Renal pelvis (tissue), 4 donors: ENCODE data around the gene ADARB2. TPM values are rescaled to one million over a fixed set of nuclear protein-coding genes. Genes with fewer than 3 reads are reported as not detected.
"Not testable (repeated sequence)": the region's sequence is repeated elsewhere in the genome, so short reads cannot be mapped to it uniquely, and the experiment has no call there.

Source experiments
- DNase-seq: peaks from one replicate; pipeline ENCODE4 v3.0.0-alpha.2; 2013
- polyA plus RNA-seq, 3 donors: library from polyadenylated mRNA; unstranded; fragments of 120-200 nt; gene quantifications; one replicate each; pipeline ENCODE4 v1.2.1, GENCODE V29; 2013; ENCODE audit not compliant: insufficient read length in 3 of 3

The ADARB2 gene
- polyA plus RNA-seq, 3 donors: 0.62 to 3.0 (median 1.1) TPM

DNA sequence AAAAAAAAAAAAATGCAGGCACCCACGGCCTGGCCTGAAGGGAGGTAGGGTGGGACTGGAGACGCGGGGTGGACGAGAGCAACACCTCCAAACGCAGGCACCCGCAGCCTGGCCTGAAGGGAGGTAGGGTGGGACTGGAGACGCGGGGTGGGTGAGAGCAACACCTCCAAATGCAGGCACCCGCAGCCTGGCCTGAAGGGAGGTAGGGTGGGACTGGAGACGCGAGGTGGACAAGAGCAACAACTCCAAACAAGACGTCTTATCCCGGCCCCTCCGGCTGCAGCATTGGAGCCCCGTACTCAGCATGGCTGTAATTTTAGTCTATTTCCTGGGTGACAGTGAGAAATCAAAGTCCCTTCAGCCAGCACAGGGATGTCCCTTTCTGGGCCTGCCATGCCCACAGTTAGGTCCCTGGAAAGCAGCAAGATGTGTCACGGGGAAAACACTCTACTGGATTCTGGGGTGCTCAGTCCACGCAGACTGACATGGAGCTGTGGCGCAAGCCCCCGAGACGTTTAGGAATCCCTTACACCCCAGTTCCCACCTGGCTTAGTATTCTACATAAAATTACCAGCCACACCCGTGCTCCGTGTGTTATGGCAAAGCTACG is 561.3 kb downstream of the ADARB2 start:
- DNase-seq: no peak

- DNase-seq: no peak
Observed at GRCh38 chr10:1174022-1174421, 563.3 kb downstream of the ADARB2 start.

DNA sequence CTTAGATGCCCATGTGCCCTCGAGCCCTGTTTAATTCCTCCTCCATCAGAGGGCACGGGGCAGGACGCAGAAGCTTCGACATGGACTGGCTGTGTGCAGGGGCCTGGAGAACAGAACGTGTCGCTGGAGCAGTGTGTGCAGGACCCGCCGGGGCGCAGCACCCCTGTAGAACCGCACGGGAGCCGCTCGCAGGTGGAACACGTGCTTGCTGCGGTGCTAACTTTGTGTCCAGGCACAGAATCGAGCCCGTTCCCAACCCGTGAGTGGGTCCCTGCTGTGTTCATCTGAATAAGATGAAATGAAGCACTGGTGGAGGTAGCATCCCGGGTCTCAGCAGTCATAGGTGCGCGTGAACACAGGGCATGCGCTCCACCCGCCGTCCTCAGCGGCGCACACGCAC is 564.2 kb downstream of the ADARB2 start:
- no peak for DNase-seq

DNA sequence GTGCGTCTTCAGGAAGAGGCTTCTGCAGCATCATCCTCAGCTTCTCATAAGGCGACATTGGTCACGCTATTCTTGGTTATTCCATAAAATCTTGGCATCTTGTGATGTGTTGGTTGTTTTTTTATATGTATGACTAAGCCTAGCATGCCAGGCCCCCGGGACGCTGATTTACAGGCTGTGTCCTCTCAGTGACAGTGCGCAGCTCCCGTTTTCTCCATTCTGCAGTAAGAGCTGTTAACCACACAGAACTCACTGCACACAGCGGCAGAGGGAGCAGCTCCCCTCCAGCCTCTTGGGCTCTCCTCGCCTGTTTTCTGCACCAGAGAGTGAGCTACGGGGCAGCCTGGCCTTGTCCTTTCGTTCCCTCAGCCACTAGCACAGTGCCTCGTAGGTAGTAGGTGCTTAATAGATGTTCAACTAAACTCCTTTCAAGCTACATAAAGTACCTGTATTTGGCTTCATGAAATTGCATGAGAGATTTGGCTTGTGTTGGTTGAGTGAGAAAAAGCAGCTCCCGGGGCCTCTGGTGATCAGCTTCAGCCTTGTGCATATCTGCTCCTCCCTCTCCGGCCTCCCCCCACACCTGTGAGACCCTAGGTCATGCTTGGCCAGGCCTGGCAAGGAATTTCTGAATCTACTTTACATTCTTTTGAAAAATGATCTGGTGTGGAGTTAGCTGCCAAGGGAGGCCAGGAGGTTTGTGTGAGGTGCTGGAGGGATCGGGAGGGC is 564.9 kb downstream of the ADARB2 start:
- no peak for DNase-seq

GRCh38 chr10:1171586-1171985 is 565.7 kb downstream of the ADARB2 start:
- no peak for DNase-seq

GRCh38 chr10:1171182-1171581 is 566.1 kb downstream of the ADARB2 start:
- DNase-seq: no peak

DNA sequence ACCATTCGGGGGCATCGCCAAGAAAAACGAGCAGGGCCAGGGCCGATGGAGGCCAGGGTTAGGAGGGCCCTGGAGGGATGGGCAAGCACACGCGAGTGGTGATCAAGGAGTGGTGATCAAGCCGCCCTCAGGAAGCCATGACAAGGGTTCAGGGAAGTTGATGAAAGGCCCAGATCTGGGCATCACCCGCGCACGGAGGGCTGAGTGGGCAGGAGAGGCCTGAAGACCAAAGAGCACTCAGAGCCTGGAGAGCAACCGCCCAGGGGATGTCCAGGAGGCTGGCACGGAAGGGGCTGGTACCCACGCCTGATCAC is 566.5 kb downstream of the ADARB2 start:
- no peak for DNase-seq

- no peak for DNase-seq
Observed at GRCh38 chr10:1169981-1170866, 567.1 kb downstream of the ADARB2 start.

- DNase-seq: no peak
Observed at GRCh38 chr10:1169186-1169885, 568.0 kb downstream of the ADARB2 start.

DNA sequence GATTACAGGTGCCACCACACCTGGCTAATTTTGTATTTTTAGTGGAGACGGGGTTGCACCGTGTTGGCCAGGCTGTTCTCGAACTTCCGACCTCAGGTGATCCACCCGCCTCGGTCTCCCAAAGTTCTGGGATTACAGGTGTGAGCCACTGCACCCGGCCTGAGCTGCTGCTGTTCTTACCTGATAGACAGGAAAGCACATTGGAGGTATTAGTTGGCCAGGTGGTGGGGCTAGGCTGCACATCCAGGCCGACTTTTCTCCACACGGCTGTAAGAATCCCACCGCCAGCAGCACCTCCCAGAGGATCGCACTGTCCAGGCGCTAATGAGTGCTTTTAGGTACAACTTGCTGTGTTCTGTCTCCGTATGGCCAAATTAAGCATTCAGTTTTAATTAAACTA is 568.6 kb downstream of the ADARB2 start:
- DNase-seq: no peak

GRCh38 chr10:1166828-1167275 is 570.5 kb downstream of the ADARB2 start:
- no peak for DNase-seq

DNA sequence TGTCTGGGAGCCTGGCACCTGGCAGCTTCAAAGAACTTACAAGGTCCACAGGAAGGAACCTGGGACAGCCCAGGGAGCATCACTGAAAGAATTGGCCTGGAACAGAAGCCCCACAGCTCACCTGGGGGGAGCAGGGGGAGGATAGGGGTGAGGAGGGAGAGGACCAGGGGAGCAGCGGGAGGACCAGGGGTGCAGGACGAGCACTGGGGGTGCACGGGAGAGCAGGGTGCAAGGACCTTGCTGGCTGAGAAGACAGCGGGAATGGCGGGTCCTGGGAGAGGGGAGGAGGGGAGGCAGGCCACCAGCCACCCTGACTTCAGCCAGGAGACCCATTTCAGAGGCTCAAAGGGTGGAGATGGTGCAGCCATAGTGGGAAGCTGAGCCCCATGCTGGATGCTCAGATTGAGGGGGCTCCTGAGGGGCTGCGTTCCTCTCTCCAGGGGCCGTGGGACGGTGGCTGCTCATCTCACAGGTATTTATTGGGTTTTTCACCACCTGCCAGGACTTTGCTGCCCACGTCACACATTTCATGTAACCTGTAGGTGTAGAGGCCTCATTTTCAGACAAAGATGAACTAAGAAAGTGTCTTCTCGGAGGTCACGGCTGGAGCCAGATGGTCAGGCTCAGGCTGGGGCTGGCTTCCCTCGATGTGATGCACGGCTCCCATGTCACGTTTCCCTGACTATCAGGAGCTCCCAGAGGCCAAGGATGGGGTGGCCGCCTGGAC is 571.1 kb downstream of the ADARB2 start:
- no peak for DNase-seq

- DNase-seq: no peak
Observed at GRCh38 chr10:1163831-1164230, 573.5 kb downstream of the ADARB2 start.

GRCh38 chr10:1163204-1163660 is 574.1 kb downstream of the ADARB2 start:
- no peak for DNase-seq

DNA sequence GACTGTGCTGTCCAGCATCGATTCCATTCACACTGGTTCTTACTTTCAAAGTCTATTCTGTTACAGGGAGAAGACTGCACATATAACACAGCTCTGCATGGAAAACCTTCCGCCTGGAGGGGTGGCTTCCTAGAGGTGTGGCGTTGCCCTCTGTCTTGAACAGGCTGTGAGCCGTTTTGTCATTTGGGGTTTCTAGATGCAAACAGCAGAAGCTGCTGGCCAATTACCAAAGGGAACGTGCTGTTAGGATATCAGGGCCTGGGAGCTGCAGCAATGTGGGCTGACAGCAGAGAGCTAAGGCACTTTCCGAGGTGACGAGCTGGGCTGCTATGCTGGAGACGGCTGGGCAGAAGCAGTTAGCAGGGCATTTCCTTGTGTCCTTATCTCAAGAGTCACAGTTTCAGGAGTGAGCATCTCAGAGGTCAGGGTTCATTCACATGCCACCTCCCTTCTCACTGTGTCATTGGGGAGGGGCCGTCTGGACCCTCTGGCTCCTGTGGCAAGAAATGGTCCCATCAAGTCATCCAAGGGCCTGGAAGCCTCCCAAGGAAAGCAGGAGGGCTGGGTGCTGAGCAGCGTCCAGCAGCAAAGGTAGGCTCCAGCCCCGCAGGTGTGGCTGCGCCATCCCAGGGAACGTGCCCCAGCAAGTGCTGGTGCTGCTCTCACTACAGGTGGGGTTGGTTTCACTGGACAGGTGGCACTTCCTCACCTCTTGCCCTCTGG is 574.7 kb downstream of the ADARB2 start:
- DNase-seq: no peak

- not testable (repeated sequence) for DNase-seq
Observed at GRCh38 chr10:1161315-1161673, 576.0 kb downstream of the ADARB2 start.

GRCh38 chr10:1160561-1161314 is 576.6 kb downstream of the ADARB2 start:
- no peak for DNase-seq

DNA sequence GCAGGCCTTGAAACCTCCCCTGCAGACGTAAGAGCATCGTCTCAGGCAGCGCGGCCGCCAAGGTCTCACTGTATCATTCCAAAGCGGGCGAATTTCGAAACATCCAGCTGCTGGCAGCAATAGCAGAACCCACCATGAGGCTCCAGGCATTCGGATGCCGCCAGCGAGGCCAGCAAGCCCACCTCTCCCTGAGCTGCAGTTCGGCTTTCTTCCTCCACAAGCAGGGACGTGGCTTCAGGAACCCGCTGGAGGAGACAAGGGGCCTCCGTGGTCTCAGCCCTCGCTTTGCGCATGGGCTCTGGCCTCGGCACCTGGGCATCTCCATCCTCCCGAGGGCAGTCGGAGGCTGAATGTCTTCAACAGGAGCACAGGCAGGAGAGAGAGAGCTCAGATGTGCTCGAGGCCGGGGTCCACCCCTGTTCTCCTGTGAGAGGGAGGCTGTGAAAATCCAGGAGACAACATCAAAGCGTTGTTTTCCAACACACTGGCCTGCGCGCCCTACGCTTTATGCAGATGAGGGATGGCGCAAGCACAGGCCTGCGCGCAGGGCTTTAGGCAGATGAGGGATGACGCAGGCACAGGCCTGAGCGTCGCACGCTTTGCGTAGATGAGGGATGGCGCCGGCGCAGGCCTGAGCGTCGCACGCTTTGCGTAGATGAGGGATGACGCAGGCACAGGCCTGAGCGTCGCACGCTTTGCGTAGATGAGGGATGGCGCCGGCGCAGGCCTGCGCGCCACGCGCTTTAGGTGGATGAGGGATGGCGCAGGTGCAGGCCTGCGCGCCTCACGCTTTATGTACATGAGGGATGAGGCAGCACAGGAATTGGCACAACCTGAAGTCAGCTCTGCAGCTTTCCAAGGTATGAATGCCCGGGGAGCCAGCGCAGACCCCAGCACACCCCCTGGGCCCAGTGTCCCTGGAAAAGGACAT is 577.9 kb downstream of the ADARB2 start:
- no peak for DNase-seq

DNA sequence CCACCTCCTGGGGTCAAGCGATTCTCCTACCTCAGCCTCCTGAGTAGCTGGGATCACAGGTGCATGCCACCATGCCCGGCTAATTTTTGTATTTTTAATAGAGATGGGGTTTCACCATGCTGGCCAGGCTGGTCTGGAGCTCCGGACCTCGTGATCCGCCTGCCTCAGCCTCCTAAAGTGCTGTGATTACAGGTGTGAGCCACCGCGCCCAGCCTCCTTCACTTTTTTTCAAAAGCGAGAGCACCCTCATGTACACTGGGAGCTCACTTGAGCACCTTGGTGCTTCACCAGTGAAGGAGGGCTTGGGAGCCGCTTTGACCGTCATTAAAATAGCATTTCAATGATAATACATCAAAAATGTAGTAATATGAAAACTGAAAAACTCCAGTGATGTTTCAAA is 578.8 kb downstream of the ADARB2 start:
- DNase-seq: not testable (repeated sequence)
